Memory B cell (primary cell): ENCODE results near the gene NEDD4L.

Source experiments
- ATAC-seq: fragments of 150-1000 bp; cut with Tn5 transposase; 2 replicates; pipeline ENCODE4 v1.10.0; 2021; ENCODE audit warnings: low read depth, mild to moderate bottlenecking, moderate library complexity
- DNase-seq, 2 donors: peaks; one replicate each; pipeline ENCODE4 v3.0.0; 2022; ENCODE audit warnings: low spot score in 2 of 2
- H3K27ac Mint-ChIP-seq: one replicate; pipeline ENCODE4 v1.8.0; 2022; ENCODE audit warnings: mild to moderate bottlenecking, moderate library complexity, mixed read lengths
- H3K27me3 Mint-ChIP-seq: one replicate; pipeline ENCODE4 v1.8.0; 2022; ENCODE audit warnings: mixed read lengths
- H3K36me3 Mint-ChIP-seq: one replicate; pipeline ENCODE4 v1.8.0; 2022; ENCODE audit warnings: mild to moderate bottlenecking, mixed read lengths
- H3K4me1 Mint-ChIP-seq: one replicate; pipeline ENCODE4 v1.8.0; 2022; ENCODE audit warnings: mixed read lengths
- H3K4me3 Mint-ChIP-seq: one replicate; pipeline ENCODE4 v1.8.0; 2022; ENCODE audit warnings: mild to moderate bottlenecking, moderate library complexity, mixed read lengths
- H3K9me3 Mint-ChIP-seq: one replicate; pipeline ENCODE4 v1.8.0; 2022; ENCODE audit warnings: mixed read lengths

NEDD4L gene

DNA sequence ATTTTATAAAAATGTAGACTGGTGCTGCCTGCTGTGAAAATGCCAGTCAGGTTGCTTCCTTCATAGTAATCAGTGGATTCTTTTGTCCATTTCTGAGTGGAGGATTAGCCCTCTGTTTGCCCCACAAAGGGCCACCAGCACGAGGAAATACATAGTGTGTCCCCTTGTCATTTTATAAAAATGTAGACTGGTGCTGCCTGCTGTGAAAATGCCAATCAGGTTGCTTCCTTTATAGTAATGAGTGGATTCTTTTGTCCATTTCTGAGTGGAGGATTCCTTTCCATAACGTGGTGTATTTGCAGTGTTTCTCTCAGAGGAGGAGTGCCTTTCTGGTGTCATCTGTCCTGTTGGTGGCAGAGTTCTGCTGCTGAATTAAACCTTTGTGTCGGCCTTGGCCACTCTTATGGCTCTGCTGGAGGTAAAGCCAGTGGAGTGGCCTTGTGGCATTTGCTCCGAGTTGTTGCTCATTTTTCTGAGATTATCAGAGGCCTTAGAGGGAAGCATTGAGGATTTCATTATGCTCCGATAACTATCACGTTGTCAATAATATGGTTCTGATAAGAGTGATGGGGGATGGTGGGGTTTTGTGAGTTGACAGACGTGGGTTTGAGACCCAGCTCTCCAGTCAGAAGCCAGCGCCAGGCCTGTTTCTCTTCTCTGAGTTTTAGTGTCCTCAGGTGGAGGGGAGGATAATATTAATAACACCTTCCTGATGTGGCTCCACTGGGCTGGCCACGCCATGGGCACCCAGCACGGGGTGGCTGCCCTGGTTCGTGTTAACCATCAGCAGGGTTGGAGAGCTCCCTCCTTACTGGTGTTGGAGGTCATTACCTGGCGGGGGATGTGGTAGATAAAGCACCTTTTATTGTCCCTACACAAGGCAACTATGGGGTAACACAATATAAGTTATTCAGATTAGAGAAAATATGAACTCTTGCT lies 96.6 kb downstream of the NEDD4L start:
- DNase-seq, result no peak
- no peaks in the 10 kb centered on the region for H3K27me3 Mint-ChIP-seq
- H3K9me3 Mint-ChIP-seq, result no peaks in the 10 kb centered on the region
- H3K27ac Mint-ChIP-seq, result no peak overlapping the region
- H3K4me1 Mint-ChIP-seq, result peaks cover 6% of the 10 kb centered on the region
- ATAC-seq, result no peak
- H3K4me3 Mint-ChIP-seq, result no peak overlapping the region
- H3K36me3 Mint-ChIP-seq, result peaks cover 1% of the 10 kb centered on the region

DNA sequence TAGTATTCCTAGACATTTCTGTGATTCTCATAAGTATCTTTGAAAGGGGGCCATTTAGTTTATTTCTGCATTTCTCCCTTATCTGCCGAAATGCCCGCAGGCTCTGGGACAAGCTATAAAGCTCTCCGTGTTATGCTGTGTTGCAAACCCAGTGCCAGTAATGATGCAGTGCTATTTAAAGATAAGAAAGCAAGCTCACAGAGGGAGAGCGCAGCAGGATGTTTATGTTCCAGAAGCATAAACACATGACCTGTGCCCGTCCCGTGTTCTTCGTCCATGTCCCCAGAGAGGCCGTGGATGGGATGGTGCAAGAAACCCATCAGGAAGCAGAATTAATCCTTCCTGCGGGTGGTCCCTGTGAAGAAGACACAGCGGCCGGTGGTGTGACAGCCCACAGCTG lies 99.4 kb downstream of the NEDD4L start:
- DNase-seq, result no peak
- no peak for ATAC-seq
- H3K36me3 Mint-ChIP-seq, result peaks cover 1% of the 10 kb centered on the region

DNA sequence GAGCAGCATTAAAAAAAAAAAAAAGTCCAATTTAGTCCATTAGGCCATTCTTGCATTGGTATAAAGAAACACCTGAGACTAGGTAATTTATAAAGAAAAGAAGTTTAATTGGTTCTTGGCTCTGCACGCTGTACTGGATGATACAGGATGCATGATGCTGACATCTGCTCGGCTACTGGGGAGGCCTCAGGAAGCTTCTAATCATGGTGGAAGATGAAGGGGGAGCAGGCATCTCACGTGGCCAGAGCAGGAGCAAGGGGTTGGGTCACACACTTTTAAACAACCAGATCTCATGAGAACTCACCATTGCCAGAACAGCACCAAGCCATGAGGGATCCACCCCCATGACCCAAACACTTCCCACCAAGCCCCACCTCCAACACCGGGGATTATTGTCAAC lies 100.1 kb downstream of the NEDD4L start:
- Mint-ChIP-seq H3K36me3 (peaks cover 1% of the 10 kb centered on the region), H3K9me3 (no peaks in the 10 kb centered on the region), H3K4me3 (no peak overlapping the region), H3K4me1 (peaks cover 14% of the 10 kb centered on the region), H3K27ac (no peak overlapping the region), H3K27me3 (no peaks in the 10 kb centered on the region)
- DNase-seq (no peak), ATAC-seq (no peak)

More for the DNA sequence above, 99.4 kb downstream of the NEDD4L start:
- Mint-ChIP-seq H3K4me3 (no peak overlapping the region), H3K4me1 (peaks cover 8% of the 10 kb centered on the region), H3K27me3 (no peaks in the 10 kb centered on the region), H3K27ac (no peak overlapping the region), H3K9me3 (no peaks in the 10 kb centered on the region)

DNA sequence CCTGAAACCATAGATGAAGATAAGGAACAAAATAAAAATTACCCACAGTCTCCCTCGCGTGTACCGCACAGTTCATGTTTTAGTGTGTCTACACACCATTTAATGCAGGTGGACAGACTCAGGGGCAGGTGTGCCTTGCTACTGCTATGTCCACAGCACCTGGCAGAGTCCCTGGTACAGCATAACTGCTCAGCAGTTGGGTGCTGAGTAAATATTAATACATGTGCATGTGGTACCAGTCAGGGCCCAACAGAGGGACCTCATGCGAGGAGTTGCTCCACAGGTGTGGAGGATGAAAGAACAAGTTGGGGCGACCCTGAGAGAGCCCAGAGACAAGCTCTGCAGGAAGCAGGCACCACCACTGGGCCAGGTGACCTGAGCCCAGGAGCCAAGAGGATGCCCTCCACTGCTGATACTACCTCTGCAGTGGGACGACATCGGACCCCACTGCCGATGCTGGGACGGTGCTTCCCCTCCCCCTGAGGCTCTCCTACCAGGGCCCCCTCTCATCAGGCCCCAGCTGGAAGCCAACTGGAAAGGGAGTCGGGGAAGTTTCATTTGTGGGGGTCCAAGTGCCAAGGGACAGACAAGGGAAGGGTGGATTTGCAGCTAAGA lies 100.8 kb downstream of the NEDD4L start:
- Mint-ChIP-seq H3K4me3 (no peak overlapping the region), H3K27ac (no peak overlapping the region), H3K9me3 (no peaks in the 10 kb centered on the region), H3K36me3 (peaks cover 1% of the 10 kb centered on the region), H3K27me3 (no peaks in the 10 kb centered on the region), H3K4me1 (peaks cover 11% of the 10 kb centered on the region)
- ATAC-seq (no peak), DNase-seq (no peak)

DNA sequence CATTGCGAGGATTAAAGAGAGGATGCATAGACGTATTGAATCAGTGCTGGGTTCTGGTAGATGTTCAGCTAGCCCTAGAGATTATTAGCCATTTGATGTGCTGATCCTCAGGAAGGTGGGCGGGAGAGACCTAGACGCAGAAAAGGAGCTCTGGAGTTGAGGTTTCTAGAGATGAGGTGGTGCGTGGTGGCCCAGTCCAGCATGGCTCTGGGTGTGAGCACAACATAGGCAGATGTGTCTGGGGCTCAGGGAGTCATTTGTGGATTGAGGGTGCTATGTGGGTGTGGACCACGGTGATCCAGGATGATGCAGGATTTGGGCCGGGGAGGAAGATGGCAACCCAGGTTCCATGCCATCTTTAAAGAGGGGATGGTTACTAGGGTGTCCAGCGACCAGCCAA lies 102.1 kb downstream of the NEDD4L start:
- H3K27me3 Mint-ChIP-seq, result no peaks in the 10 kb centered on the region
- H3K4me1 Mint-ChIP-seq, result peaks cover 10% of the 10 kb centered on the region
- DNase-seq (no peak), ATAC-seq (no peak)
- H3K27ac Mint-ChIP-seq, result no peak overlapping the region
- no peaks in the 10 kb centered on the region for H3K9me3 Mint-ChIP-seq
- H3K4me3 Mint-ChIP-seq, result no peak overlapping the region
- H3K36me3 Mint-ChIP-seq, result peaks cover 1% of the 10 kb centered on the region

DNA sequence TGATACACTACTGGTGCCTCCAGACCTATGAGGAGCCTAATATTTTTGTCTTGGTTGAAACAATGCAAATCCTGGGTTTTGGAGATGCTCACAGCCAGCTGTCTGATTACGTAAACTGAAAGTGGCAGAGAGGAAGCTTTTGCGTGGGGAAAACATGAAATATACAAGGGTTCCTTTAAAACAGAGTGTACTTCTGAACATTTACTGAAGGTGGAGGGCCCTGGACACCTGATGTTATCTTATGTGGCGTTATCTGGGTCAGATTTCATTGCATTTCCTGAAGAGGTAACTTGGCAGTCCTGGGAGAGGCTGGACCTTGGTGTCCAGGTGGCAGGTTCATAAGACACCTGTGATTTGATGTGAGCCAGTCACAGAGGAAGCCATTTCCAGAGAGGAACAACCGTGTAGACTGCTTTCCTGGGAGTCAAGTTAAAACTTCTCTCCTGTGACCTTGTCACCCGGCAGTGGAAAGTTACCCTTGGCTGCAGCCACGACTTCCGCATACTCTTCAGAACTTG lies 105.0 kb downstream of the NEDD4L start:
- ATAC-seq (peak; percentile 94), DNase-seq (peak in 1 of 2 donors; percentile 22)
- Mint-ChIP-seq H3K9me3 (no peaks in the 10 kb centered on the region), H3K4me3 (peak overlapping the region; percentile 12), H3K4me1 (peaks cover 15% of the 10 kb centered on the region), H3K36me3 (no peaks in the 10 kb centered on the region), H3K27ac (peak overlapping the region; percentile 39), H3K27me3 (no peaks in the 10 kb centered on the region)

DNA sequence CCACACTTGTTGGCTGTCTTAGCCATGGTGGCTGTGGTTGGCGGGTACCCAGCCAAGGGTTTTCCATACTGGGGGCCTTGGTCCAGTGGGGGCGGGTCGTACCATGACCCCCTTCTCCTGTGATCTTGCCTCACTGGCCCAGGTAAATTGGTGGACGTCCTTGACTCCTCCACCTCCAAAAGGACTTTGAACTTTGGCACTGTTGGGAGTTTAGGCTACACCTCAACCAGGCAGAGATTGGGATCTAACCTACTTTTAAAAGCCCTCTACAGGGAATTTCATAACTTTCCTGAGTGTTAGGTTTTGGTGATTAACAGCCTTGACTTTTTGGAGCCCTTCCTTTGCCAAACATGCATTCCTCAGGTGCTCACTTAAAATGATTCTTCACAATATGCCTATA lies 106.7 kb downstream of the NEDD4L start:
- Mint-ChIP-seq H3K27ac (no peak overlapping the region), H3K9me3 (no peaks in the 10 kb centered on the region), H3K36me3 (no peaks in the 10 kb centered on the region), H3K4me1 (peaks cover 15% of the 10 kb centered on the region), H3K27me3 (no peaks in the 10 kb centered on the region), H3K4me3 (no peak overlapping the region)
- no peak for ATAC-seq
- no peak for DNase-seq

DNA sequence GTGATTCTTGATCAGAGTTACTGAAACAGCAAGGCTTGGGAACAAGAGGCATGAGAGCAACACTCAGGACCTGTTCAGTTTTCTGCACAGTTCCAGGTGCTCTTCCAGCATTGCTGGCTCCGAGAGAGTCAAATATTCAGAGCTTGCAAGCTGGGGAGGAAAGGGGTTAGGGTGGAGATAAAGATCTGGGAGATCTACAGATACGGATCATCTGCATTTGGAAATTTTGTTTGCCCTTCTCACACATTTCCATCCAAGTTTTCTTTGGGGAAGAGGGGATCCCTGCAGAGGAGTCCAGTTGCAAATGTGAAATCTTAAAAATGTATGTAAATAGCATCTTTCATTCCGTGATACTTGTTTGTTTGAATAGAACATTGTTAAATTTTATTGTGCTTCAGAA lies 108.2 kb downstream of the NEDD4L start:
- no peak for ATAC-seq
- no peaks in the 10 kb centered on the region for H3K9me3 Mint-ChIP-seq
- no peaks in the 10 kb centered on the region for H3K36me3 Mint-ChIP-seq
- H3K27me3 Mint-ChIP-seq, result no peaks in the 10 kb centered on the region
- peaks cover 13% of the 10 kb centered on the region for H3K4me1 Mint-ChIP-seq
- DNase-seq, result no peak
- no peak overlapping the region for H3K27ac Mint-ChIP-seq
- no peak overlapping the region for H3K4me3 Mint-ChIP-seq

DNA sequence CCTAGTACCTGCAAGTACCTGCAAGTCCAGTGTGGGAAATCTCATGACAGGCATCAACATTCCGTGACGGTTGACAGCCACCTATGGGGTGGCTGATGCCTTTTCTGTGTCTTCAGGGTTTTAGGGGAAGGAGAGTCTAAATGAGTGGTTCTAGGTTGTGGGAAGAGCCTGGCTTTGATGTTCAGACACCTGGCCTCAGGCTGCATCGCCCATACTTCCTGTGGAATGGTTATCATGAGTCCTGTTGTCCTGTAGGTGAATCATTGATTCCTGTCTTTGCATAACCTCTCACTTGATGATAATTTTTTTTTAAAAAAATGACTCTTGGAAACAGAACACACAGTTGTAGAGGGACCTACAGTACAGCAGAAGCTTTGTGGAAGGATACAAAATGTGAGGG lies 108.9 kb downstream of the NEDD4L start:
- H3K4me1 Mint-ChIP-seq, result peaks cover 13% of the 10 kb centered on the region
- H3K27me3 Mint-ChIP-seq, result no peaks in the 10 kb centered on the region
- H3K9me3 Mint-ChIP-seq, result no peaks in the 10 kb centered on the region
- H3K4me3 Mint-ChIP-seq, result no peak overlapping the region
- H3K36me3 Mint-ChIP-seq, result no peaks in the 10 kb centered on the region
- DNase-seq, result no peak
- no peak overlapping the region for H3K27ac Mint-ChIP-seq
- no peak for ATAC-seq

DNA sequence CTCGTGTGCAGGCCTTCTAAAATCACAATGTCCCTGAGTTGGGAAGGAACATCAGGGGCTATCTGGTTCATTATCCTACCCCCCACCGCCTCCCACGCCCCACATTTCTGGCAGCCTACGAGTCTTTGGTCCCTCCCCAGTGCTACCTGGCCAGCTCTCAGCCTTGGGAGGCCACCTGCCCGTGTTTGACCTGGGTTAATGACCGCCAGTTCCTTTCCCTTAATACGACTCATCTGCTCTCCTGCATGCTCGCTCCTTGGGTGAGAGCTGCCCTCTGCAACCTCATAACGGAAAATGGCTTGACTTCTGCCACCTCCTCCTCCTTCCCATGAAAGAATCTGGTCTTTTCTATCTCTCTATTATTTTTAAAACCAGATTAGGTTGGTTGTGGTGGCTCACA lies 112.5 kb downstream of the NEDD4L start:
- no peaks in the 10 kb centered on the region for H3K36me3 Mint-ChIP-seq
- no peaks in the 10 kb centered on the region for H3K27me3 Mint-ChIP-seq
- H3K27ac Mint-ChIP-seq, result no peak overlapping the region
- DNase-seq, result no peak
- H3K4me3 Mint-ChIP-seq, result no peak overlapping the region
- H3K9me3 Mint-ChIP-seq, result no peaks in the 10 kb centered on the region
- H3K4me1 Mint-ChIP-seq, result peaks cover 5% of the 10 kb centered on the region
- ATAC-seq, result no peak

DNA sequence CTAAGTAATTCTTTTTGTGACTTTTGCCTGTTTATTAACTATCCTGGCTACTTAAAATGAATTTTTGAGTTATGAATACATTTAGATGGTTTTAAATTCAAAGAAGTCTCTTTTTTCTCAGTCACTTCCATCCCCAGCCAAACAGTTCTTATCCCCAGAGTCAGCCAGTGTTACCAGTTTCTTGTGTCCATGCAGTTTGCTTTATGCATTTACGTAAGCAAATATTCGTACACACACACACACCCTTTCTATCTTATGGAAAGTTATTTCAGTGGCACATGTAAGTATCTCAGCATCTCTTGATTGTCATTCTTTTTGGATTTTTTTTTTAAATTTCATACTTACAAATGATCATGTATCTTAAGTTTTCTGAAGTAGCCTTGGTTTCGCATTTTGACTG lies 113.2 kb downstream of the NEDD4L start:
- peaks cover 3% of the 10 kb centered on the region for H3K4me1 Mint-ChIP-seq
- peaks cover 2% of the 10 kb centered on the region for H3K36me3 Mint-ChIP-seq
- no peaks in the 10 kb centered on the region for H3K9me3 Mint-ChIP-seq
- ATAC-seq (no peak), DNase-seq (no peak)
- no peak overlapping the region for H3K4me3 Mint-ChIP-seq
- no peak overlapping the region for H3K27ac Mint-ChIP-seq
- no peaks in the 10 kb centered on the region for H3K27me3 Mint-ChIP-seq

DNA sequence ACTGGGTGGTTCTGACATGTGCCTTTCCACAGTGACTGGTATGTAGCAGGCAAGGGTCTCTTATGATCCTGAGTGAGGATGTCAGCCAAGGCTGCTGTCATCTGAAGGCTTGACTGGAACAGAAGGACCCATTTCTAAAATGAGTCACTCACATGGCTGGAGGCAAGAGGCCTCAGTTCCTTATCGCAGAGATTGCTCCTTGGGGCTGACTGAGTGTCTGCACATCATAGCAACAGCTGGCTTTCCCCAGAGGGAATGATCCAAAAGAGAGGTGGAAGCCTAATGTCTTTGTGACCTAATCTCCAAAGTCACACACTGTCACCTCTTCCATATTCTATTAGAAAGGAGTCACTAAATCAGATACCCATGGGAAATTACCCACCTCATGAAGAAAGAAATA lies 114.0 kb downstream of the NEDD4L start:
- DNase-seq, result no peak
- Mint-ChIP-seq H3K36me3 (peaks cover 5% of the 10 kb centered on the region), H3K27ac (no peak overlapping the region)

DNA sequence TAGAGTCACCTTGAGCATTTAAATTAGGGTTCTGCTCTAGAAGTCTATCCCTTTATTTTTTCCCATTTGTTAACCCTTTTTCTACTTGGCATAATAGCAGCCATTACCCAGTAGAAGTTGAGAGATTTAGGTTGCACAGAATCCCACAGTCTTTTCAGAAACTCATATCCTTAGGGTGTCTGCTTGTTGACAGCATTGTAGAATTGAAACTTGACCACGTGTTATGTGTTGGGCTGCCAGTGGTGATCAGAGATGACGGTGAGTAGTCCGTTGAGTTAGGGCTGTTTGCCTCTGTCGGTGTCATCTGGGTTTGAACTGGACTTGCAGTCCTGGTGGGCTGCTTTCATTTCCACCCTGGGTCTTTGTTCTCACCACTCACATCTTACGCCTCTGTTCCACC lies 114.4 kb downstream of the NEDD4L start:
- H3K9me3 Mint-ChIP-seq, result no peaks in the 10 kb centered on the region
- DNase-seq (no peak), ATAC-seq (no peak)
- H3K4me3 Mint-ChIP-seq, result no peak overlapping the region
- no peaks in the 10 kb centered on the region for H3K27me3 Mint-ChIP-seq
- H3K36me3 Mint-ChIP-seq, result peaks cover 5% of the 10 kb centered on the region
- H3K4me1 Mint-ChIP-seq, result peaks cover 3% of the 10 kb centered on the region
- H3K27ac Mint-ChIP-seq, result no peak overlapping the region

More for the DNA sequence above, 114.0 kb downstream of the NEDD4L start:
- no peak for ATAC-seq
- Mint-ChIP-seq H3K4me1 (peaks cover 3% of the 10 kb centered on the region), H3K9me3 (no peaks in the 10 kb centered on the region), H3K4me3 (no peak overlapping the region), H3K27me3 (no peaks in the 10 kb centered on the region)

DNA sequence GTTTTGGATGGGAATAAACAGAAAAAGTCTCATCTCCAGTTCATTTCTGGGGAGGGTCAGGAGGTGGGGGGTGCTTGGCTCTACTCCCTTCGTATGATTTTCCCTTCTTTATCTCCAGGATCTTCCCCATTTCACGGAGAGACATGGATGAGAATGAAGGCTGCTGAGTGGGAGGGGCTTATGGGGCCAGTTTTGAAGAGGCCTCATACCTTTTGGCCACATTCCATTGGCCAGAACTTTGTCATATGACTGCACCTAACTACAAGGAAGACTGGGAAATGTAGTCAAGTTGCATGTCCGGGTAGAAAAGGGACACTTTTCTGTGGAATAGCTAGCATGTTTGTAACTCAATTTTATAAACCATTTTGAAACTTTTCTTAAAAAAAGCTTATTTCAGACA lies 117.6 kb downstream of the NEDD4L start:
- H3K27me3 Mint-ChIP-seq, result no peaks in the 10 kb centered on the region
- DNase-seq (no peak), ATAC-seq (no peak)
- no peak overlapping the region for H3K27ac Mint-ChIP-seq
- no peak overlapping the region for H3K4me3 Mint-ChIP-seq
- peaks cover 5% of the 10 kb centered on the region for H3K36me3 Mint-ChIP-seq
- H3K4me1 Mint-ChIP-seq, result peaks cover 3% of the 10 kb centered on the region
- no peaks in the 10 kb centered on the region for H3K9me3 Mint-ChIP-seq
